GM21390 (cell line): ENCODE measurements around the gene TBCE.

Experiments used
- ATAC-seq: cut with Tn5 transposase; IDR thresholded peaks from one replicate; pipeline ENCODE4 v1.9.1; 2021; ENCODE audit not compliant: unreplicated experiment

The TBCE gene

GRCh38 chr1:235409042-235409820 lies 42.0 kb downstream of the TBCE start:
- ATAC-seq, result no peak

GRCh38 chr1:235410467-235410866 lies 43.2 kb downstream of the TBCE start:
- no peak for ATAC-seq

GRCh38 chr1:235411489-235412486 lies 44.6 kb downstream of the TBCE start:
- no peak for ATAC-seq

- ATAC-seq, result peak; percentile 65
Observed at GRCh38 chr1:235415008-235415904, 48.0 kb downstream of the TBCE start.

GRCh38 chr1:235416662-235417049 lies 49.4 kb downstream of the TBCE start:
- no peak for ATAC-seq

- ATAC-seq, result no peak
Observed at GRCh38 chr1:235417086-235417697, 50.0 kb downstream of the TBCE start.

- ATAC-seq, result no peak
Observed at GRCh38 chr1:235421751-235422150, 54.5 kb downstream of the TBCE start.

GRCh38 chr1:235423214-235423652 lies 56.0 kb downstream of the TBCE start:
- ATAC-seq, result peak; percentile 59

- no peak for ATAC-seq
Observed at GRCh38 chr1:235424092-235424491, 56.9 kb downstream of the TBCE start.

GRCh38 chr1:235425357-235425756 lies 58.1 kb downstream of the TBCE start:
- no peak for ATAC-seq

- no peak for ATAC-seq
Observed at GRCh38 chr1:235426143-235426542, 58.9 kb downstream of the TBCE start.

GRCh38 chr1:235426680-235427079 lies 59.5 kb downstream of the TBCE start:
- ATAC-seq, result no peak

GRCh38 chr1:235427447-235427846 lies 60.2 kb downstream of the TBCE start:
- no peak for ATAC-seq

- no peak for ATAC-seq
Observed at GRCh38 chr1:235429143-235429542, 61.9 kb downstream of the TBCE start.

GRCh38 chr1:235430991-235431390 lies 63.8 kb downstream of the TBCE start:
- no peak for ATAC-seq

- ATAC-seq, result no peak
Observed at GRCh38 chr1:235434001-235434400, 66.8 kb downstream of the TBCE start.

GRCh38 chr1:235441159-235441685 lies 74.0 kb downstream of the TBCE start:
- ATAC-seq, result no peak

- ATAC-seq, result no peak
Observed at GRCh38 chr1:235442788-235443429, 75.7 kb downstream of the TBCE start.

GRCh38 chr1:235448616-235449015 lies 81.4 kb downstream of the TBCE start:
- no peak for ATAC-seq

GRCh38 chr1:235450433-235450832 lies 83.2 kb downstream of the TBCE start:
- ATAC-seq, result no peak
